ENCODE data around the gene GPC6.

GPC6 gene

DNA sequence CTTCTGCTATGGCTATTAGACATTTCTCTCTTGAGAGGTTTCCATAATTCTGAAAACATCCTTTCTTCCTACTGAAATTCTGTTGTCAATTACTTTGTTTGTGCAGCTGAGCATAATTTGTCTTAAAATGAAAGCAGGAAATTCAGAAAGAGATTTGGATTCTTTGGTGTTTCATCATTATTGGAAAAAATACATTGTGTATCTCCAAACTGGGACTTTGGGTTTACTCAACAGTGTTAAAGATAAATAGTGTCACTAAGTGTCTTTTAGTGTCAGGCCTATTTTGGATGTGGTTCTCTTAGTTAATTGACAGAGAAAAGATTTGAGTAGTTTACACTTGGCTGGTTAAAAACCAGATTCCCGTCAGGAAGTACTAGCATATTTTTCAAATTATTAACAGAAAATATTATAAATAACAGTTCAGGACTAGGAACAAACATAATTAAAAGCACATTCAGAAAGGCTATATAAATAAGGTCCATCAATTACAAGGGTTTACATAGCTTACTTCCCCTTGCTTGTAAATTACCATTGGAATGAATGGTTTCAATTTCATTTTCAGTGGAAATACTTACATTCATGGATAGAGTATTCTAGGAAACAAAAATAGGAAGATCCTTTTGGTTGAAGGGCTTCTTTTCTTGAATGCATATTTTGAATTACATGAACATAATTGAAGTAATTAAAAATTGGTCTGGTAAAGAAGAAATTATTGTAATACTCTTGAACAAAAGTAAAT, 483.1 kb downstream of the GPC6 start:
- no peak for DNase-seq (ENCODE audit: low read depth)
- TF ChIP-seq, protein P1, sequence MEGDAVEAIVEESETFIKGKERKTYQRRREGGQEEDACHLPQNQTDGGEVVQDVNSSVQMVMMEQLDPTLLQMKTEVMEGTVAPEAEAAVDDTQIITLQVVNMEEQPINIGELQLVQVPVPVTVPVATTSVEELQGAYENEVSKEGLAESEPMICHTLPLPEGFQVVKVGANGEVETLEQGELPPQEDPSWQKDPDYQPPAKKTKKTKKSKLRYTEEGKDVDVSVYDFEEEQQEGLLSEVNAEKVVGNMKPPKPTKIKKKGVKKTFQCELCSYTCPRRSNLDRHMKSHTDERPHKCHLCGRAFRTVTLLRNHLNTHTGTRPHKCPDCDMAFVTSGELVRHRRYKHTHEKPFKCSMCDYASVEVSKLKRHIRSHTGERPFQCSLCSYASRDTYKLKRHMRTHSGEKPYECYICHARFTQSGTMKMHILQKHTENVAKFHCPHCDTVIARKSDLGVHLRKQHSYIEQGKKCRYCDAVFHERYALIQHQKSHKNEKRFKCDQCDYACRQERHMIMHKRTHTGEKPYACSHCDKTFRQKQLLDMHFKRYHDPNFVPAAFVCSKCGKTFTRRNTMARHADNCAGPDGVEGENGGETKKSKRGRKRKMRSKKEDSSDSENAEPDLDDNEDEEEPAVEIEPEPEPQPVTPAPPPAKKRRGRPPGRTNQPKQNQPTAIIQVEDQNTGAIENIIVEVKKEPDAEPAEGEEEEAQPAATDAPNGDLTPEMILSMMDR (IDR thresholded peaks at IDR 0.05; ENCODE audit: low read depth, low read length, missing control alignments), result no peak
- no peak overlapping the region for H3K4me3 ChIP-seq (ENCODE audit: low read depth, low read length)

DNA sequence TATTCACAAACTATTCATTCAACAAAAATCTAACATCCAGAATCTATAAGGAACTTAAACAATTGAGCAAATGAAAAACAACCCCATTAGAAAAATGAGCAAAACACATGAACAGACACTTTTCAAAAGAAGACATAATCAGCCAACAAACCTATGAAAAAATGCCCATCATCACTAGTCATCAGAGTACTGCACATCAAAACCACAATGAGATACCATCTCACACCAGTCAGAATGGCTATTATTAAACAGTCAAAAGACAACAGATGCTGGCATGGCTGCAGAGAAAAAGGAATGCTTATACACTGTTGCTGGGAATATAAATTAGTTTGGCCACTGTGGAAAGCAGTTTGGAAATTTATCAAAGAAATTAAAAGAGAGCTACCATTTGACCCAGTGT, 487.6 kb downstream of the GPC6 start:
- DNase-seq (ENCODE audit: low read depth), result no peak
- no peak overlapping the region for H3K4me3 ChIP-seq (ENCODE audit: low read depth, low read length)
- TF ChIP-seq, protein P1 (IDR thresholded peaks at IDR 0.05; ENCODE audit: low read depth, low read length, missing control alignments), result no peak

DNA sequence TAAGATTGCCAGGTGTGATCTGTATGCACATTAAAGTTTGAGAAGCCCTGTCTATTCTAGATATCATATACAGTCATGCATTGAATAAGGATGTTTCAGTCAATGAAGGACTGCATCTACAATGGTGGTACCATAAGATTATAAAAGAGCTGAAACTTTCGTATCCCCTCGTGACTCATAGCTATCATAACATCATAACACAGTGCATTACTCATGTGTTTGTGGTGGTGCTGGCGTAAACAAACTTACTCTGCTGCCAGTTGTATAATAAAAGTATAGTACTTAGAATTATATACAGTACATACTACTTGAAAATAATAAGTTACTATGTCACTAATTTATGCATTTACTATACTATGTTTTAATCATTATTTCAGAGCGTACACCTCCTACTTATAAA, 489.3 kb downstream of the GPC6 start:
- TF ChIP-seq, protein P1 (IDR thresholded peaks at IDR 0.05; ENCODE audit: low read depth, low read length, missing control alignments), result no peak
- DNase-seq (ENCODE audit: low read depth), result no peak
- H3K4me3 ChIP-seq (ENCODE audit: low read depth, low read length), result no peak overlapping the region

DNA sequence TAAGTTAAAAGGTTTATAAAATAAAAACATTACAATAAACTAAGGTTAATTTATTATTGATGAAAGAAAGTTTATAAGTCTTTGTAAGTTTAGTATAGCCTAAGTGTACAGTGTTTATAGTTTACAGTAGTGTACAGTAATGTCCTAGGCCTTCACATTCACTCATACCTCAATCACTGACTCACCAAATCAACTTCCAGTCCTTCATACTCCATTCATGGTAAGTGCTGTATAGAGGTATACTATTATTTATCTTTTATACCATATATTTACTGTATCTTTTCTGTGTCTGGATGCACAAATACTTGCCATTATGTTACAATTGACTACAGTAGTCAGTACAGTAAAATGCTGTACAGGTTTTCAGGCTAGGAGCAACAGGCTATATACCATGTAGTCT, 490.0 kb downstream of the GPC6 start:
- TF ChIP-seq, protein P1 (IDR thresholded peaks at IDR 0.05; ENCODE audit: low read depth, low read length, missing control alignments), result no peak
- no peak for DNase-seq (ENCODE audit: low read depth)
- no peak overlapping the region for H3K4me3 ChIP-seq (ENCODE audit: low read depth, low read length)

DNA sequence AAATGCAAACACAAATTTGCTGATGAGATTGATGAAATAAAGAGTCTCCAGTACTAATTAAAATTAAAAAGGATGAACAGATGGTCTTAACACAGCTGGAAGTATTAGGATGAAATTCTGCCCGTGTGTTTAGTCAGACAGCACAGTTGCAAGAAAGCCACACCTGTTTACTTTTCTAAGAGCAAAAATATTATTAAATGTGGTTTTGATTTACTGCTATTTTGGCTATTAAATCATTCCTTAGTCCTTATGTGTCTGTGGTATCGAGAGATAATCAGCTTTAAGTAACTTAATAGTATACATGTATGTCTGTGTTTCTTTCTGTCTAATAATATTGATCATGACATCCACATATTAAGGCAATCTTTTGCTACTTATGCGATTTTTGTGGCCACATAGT, 494.9 kb downstream of the GPC6 start:
- H3K4me3 ChIP-seq (ENCODE audit: low read depth, low read length), result no peak overlapping the region
- TF ChIP-seq, protein P1 (IDR thresholded peaks at IDR 0.05; ENCODE audit: low read depth, low read length, missing control alignments), result no peak
- DNase-seq (ENCODE audit: low read depth), result no peak

DNA sequence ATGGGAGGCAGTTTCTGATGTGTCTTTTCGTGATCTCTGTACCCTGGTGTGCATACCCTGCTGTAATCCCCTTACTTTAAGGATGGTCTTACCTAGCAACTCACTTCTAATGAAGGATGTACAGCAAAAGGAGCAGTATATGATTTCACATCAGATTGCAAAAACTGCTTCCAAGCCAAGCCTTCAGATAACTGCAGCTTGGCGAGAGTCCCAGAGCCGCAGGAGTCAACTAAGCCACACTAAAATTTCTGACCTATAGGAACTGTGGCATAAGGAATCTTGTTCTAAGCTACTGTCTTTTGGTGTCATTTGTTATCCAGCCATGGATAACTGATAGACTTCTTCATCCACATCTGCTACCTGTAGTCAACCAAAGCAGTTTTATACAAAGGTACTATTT, 496.7 kb downstream of the GPC6 start:
- DNase-seq (ENCODE audit: low read depth), result no peak
- TF ChIP-seq, protein P1 (IDR thresholded peaks at IDR 0.05; ENCODE audit: low read depth, low read length, missing control alignments), result no peak
- H3K4me3 ChIP-seq (ENCODE audit: low read depth, low read length), result no peak overlapping the region

DNA sequence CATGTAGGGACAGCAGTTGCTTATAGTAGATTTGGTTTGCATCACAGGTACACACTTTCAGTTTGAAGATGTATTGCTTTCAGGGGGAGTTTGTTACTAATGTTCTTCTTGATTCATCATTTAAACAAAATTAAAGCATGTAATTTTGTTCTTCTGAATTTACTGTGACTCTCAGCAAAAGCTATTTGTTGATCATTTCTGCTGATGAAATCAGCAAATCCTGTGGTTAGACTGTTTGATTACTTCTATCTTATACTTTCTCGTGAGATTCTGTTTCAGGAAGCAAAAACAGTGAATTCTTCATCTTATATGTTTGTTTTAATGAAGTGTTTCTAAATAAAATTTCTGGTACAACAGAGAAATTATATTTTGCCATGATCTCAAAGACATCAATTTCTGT, 497.6 kb downstream of the GPC6 start:
- TF ChIP-seq, protein P1 (IDR thresholded peaks at IDR 0.05; ENCODE audit: low read depth, low read length, missing control alignments), result no peak
- DNase-seq (ENCODE audit: low read depth), result no peak
- no peak overlapping the region for H3K4me3 ChIP-seq (ENCODE audit: low read depth, low read length)

Measured in GM12864 (cell line).